ENCODE measurements around the gene FLNB.
"Not testable (repeated sequence)": the region's sequence is repeated elsewhere in the genome, so short reads cannot be mapped to it uniquely, and the experiment has no call there.

The FLNB gene

GRCh38 chr3:58054652-58055051 is 46.4 kb downstream of the FLNB start:
- no peak for ATAC-seq

GRCh38 chr3:58055314-58055713 is 47.1 kb downstream of the FLNB start:
- TF ChIP-seq PPARA (CRISPR knock-in tag; IDR thresholded peaks at IDR 0.05; ENCODE audit: borderline replicate concordance): no peak
- no peak for TF ChIP-seq ISL1 (CRISPR knock-in tag; IDR thresholded peaks at IDR 0.05)
- TF ChIP-seq TCF4 (CRISPR knock-in tag; IDR thresholded peaks at IDR 0.05; ENCODE audit: borderline replicate concordance): no peak
- TF ChIP-seq GLIS3 (CRISPR knock-in tag; IDR thresholded peaks at IDR 0.05): no peak
- no peak for TF ChIP-seq ESRRG (CRISPR knock-in tag; IDR thresholded peaks at IDR 0.05)
- no peak for ATAC-seq

More at GRCh38 chr3:58054652-58055051, 46.4 kb downstream of the FLNB start:
- no peak for TF ChIP-seq ZFP3 (CRISPR knock-in tag; IDR thresholded peaks at IDR 0.05)
- TF ChIP-seq, protein P1, sequence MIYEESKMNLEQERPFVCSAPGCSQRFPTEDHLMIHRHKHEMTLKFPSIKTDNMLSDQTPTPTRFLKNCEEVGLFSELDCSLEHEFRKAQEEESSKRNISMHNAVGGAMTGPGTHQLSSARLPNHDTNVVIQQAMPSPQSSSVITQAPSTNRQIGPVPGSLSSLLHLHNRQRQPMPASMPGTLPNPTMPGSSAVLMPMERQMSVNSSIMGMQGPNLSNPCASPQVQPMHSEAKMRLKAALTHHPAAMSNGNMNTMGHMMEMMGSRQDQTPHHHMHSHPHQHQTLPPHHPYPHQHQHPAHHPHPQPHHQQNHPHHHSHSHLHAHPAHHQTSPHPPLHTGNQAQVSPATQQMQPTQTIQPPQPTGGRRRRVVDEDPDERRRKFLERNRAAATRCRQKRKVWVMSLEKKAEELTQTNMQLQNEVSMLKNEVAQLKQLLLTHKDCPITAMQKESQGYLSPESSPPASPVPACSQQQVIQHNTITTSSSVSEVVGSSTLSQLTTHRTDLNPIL (CRISPR knock-in tag; IDR thresholded peaks at IDR 0.05; ENCODE audit: low read depth): no peak
- TF ChIP-seq TCF4 (CRISPR knock-in tag; IDR thresholded peaks at IDR 0.05; ENCODE audit: borderline replicate concordance): no peak
- no peak for TF ChIP-seq TOX (CRISPR knock-in tag; IDR thresholded peaks at IDR 0.05; ENCODE audit: borderline replicate concordance)
- TF ChIP-seq ZNF8 (CRISPR knock-in tag; IDR thresholded peaks at IDR 0.05): no peak
- TF ChIP-seq, protein P2, sequence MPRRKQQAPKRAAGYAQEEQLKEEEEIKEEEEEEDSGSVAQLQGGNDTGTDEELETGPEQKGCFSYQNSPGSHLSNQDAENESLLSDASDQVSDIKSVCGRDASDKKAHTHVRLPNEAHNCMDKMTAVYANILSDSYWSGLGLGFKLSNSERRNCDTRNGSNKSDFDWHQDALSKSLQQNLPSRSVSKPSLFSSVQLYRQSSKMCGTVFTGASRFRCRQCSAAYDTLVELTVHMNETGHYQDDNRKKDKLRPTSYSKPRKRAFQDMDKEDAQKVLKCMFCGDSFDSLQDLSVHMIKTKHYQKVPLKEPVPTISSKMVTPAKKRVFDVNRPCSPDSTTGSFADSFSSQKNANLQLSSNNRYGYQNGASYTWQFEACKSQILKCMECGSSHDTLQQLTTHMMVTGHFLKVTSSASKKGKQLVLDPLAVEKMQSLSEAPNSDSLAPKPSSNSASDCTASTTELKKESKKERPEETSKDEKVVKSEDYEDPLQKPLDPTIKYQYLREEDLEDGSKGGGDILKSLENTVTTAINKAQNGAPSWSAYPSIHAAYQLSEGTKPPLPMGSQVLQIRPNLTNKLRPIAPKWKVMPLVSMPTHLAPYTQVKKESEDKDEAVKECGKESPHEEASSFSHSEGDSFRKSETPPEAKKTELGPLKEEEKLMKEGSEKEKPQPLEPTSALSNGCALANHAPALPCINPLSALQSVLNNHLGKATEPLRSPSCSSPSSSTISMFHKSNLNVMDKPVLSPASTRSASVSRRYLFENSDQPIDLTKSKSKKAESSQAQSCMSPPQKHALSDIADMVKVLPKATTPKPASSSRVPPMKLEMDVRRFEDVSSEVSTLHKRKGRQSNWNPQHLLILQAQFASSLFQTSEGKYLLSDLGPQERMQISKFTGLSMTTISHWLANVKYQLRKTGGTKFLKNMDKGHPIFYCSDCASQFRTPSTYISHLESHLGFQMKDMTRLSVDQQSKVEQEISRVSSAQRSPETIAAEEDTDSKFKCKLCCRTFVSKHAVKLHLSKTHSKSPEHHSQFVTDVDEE (CRISPR knock-in tag; IDR thresholded peaks at IDR 0.05): no peak
- TF ChIP-seq ZNF70 (CRISPR knock-in tag; IDR thresholded peaks at IDR 0.05): no peak
- no peak for TF ChIP-seq BACH2 (CRISPR knock-in tag; IDR thresholded peaks at IDR 0.05; ENCODE audit: borderline replicate concordance)
- no peak for TF ChIP-seq ZFP30 (CRISPR knock-in tag; IDR thresholded peaks at IDR 0.05)
- no peak for TF ChIP-seq POU6F1 (CRISPR knock-in tag; IDR thresholded peaks at IDR 0.05; ENCODE audit: borderline replicate concordance, low read depth)
- no peak for TF ChIP-seq OSR1 (CRISPR knock-in tag; IDR thresholded peaks at IDR 0.05)
- no peak for TF ChIP-seq PPARA (CRISPR knock-in tag; IDR thresholded peaks at IDR 0.05; ENCODE audit: borderline replicate concordance)
- no peak for TF ChIP-seq ZNF565 (CRISPR knock-in tag; conservative IDR thresholded peaks at IDR 0.05; ENCODE audit: low read depth)
- TF ChIP-seq, protein P3, sequence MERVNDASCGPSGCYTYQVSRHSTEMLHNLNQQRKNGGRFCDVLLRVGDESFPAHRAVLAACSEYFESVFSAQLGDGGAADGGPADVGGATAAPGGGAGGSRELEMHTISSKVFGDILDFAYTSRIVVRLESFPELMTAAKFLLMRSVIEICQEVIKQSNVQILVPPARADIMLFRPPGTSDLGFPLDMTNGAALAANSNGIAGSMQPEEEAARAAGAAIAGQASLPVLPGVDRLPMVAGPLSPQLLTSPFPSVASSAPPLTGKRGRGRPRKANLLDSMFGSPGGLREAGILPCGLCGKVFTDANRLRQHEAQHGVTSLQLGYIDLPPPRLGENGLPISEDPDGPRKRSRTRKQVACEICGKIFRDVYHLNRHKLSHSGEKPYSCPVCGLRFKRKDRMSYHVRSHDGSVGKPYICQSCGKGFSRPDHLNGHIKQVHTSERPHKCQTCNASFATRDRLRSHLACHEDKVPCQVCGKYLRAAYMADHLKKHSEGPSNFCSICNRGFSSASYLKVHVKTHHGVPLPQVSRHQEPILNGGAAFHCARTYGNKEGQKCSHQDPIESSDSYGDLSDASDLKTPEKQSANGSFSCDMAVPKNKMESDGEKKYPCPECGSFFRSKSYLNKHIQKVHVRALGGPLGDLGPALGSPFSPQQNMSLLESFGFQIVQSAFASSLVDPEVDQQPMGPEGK (CRISPR knock-in tag; IDR thresholded peaks at IDR 0.05; ENCODE audit: borderline replicate concordance): no peak
- no peak for TF ChIP-seq ZC3H10 (CRISPR knock-in tag; IDR thresholded peaks at IDR 0.05)
- TF ChIP-seq SNAI2 (CRISPR knock-in tag; IDR thresholded peaks at IDR 0.05): no peak
- no peak for TF ChIP-seq ARNTL (CRISPR knock-in tag; IDR thresholded peaks at IDR 0.05; ENCODE audit: borderline replicate concordance, low read depth)
- no peak for TF ChIP-seq ESRRG (CRISPR knock-in tag; IDR thresholded peaks at IDR 0.05)
- TF ChIP-seq, protein P4, sequence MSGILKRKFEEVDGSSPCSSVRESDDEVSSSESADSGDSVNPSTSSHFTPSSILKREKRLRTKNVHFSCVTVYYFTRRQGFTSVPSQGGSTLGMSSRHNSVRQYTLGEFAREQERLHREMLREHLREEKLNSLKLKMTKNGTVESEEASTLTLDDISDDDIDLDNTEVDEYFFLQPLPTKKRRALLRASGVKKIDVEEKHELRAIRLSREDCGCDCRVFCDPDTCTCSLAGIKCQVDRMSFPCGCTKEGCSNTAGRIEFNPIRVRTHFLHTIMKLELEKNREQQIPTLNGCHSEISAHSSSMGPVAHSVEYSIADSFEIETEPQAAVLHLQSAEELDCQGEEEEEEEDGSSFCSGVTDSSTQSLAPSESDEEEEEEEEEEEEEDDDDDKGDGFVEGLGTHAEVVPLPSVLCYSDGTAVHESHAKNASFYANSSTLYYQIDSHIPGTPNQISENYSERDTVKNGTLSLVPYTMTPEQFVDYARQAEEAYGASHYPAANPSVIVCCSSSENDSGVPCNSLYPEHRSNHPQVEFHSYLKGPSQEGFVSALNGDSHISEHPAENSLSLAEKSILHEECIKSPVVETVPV (CRISPR knock-in tag; IDR thresholded peaks at IDR 0.05): no peak

GRCh38 chr3:58055891-58056290 is 47.7 kb downstream of the FLNB start:
- ATAC-seq: not testable (repeated sequence)

Data from SK-N-SH treated with all-trans-retinoic acid at 6 μM for 48 hours (cell line).